GM12864 (cell line): ENCODE data around the gene ISOC2.

Experiments
- DNase-seq: peaks from one replicate; pipeline ENCODE4 v3.0.0-alpha.2; 2011; ENCODE audit warnings: low read depth
- H3K4me3 ChIP-seq: 2 replicates; pipeline ENCODE4 v1.5.1; 2011; ENCODE audit warnings: mild to moderate bottlenecking, low read depth, low read length, control low read depth
- TF ChIP-seq, protein P1 (sequence below): IDR thresholded peaks from 2 replicates; pipeline ENCODE4 v1.5.1; 2011; ENCODE audit warnings: low read depth, mild to moderate bottlenecking, moderate library complexity, low read length, control low read depth, inconsistent platforms; ENCODE audit errors: missing control alignments

The ISOC2 gene

DNA sequence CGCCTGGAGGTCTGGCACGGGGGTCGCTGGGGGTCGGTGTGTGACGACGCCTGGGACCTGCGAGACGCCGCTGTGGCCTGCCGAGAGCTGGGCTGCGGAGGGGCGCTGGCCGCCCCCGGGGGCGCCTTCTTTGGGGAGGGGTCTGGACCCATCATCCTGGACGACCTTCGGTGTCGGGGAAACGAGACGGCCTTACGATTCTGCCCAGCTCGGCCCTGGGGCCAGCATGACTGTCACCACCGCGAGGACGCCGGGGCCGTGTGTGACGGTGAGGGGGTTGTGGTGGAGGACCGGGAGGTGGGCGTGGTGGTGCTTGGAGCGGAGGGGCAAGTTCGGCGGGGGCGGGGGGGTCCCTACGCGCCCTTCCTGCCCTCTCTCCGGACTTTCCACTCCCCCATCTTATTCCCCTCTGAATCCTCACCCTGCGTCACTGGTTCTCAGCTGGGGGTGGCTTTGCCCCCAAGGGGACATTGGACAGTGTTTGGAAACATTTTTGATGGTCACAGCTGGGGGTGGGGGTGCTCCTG lies 32.3 kb upstream of the ISOC2 start:
- no peak overlapping the region for H3K4me3 ChIP-seq
- DNase-seq = no peak

DNA sequence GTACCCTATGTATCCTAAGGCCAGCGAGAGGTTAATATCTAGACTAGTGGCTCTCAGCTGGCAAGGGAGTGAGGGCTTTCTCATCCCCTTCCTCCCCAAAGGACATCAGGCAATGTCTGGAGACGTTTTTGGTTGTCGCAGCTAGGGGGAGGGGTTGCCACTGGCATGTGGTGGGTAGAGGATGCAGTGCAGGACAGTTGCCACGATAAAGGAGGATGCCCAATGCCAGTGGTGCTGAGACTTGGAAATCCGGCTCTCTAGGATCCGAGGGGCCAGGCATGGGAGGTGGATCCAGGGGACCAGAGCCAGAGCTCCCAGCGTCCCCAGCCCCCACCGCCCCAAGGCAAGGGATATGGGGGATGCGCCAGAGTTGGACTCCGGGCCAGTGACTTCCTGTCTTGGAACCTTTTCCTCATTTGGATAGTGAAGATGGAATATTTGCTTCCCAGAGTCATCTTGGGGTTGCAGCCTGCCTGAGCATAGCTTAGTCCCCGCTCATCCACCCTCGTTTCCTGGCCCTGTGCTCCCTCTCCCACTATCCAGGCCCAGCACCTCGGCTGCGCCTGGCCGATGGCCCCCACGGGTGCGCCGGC lies 31.7 kb upstream of the ISOC2 start:
- H3K4me3 ChIP-seq = no peak overlapping the region
- no peak for DNase-seq
- TF ChIP-seq, protein P1, sequence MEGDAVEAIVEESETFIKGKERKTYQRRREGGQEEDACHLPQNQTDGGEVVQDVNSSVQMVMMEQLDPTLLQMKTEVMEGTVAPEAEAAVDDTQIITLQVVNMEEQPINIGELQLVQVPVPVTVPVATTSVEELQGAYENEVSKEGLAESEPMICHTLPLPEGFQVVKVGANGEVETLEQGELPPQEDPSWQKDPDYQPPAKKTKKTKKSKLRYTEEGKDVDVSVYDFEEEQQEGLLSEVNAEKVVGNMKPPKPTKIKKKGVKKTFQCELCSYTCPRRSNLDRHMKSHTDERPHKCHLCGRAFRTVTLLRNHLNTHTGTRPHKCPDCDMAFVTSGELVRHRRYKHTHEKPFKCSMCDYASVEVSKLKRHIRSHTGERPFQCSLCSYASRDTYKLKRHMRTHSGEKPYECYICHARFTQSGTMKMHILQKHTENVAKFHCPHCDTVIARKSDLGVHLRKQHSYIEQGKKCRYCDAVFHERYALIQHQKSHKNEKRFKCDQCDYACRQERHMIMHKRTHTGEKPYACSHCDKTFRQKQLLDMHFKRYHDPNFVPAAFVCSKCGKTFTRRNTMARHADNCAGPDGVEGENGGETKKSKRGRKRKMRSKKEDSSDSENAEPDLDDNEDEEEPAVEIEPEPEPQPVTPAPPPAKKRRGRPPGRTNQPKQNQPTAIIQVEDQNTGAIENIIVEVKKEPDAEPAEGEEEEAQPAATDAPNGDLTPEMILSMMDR = no peak

More for the DNA sequence above, 32.3 kb upstream of the ISOC2 start:
- TF ChIP-seq, protein P1 = no peak

DNA sequence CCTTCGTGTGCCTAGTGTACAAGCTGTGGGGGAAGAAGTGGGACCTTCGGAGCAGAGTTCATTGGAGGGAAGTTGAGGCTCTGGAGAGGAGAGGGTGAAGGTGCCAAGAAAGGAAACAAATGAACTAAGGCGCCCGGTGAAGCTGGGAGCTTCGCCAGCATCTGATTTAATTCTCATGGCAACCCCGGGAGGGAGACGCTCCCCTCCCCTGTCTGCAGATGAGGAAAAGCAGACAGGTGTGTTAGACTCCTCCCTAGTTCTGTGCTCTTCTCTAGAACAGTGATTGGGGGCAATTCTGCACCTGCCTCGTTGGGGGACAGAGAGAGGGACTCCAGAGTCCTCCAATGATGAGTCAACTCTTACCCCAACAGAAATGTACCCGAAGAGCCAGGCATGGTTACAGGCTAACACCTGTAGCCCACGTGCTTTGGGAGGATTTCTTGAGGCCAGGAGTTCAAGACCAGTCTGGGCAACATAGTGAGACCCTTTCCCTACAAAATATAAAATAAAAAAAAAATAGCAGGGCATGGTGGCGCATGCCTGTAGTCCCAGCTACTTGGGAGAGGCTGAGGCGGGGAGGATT lies 31.0 kb upstream of the ISOC2 start:
- H3K4me3 ChIP-seq = no peak overlapping the region
- DNase-seq = no peak
- TF ChIP-seq, protein P1 = no peak

DNA sequence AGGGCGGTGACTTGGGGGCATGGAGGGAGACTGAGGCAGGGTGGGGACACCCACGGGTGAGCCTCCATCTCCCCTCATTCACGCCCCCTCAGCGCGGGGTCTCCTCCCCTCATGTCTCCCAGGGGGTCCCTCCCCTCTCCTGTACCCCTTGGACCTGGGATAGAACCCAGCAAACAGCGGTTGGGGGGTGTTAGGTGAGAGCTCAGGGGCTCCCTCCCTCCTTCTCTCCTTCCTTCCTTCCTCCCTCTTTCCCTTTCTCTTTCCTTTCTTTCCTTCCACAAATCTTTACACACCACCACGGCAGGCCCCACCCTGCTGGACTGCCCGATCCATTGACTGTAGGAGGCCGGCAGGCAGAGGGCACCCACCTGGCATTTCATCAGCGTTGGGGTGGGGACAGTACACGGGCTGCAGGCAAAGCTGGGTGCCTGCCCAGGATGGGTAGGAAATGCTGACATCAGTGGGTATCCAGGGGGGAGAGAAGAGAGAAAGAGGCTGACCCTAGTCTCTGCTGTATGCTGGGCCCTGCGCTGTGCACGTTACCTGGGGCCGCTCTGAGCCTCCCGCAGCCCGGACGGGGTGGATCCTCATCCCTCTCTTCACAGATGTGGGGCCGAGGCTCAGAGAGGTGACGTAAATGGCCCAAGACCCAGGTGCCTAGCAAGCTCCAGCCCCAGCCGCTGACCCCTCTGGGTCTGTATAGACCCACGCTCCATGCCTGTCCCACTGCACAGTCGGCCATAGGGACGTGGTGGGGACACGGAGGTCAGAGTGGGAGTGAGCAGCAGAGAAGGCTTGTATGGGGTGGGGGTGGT lies 30.3 kb upstream of the ISOC2 start:
- H3K4me3 ChIP-seq = no peak overlapping the region
- TF ChIP-seq, protein P1 = no peak
- DNase-seq = no peak

DNA sequence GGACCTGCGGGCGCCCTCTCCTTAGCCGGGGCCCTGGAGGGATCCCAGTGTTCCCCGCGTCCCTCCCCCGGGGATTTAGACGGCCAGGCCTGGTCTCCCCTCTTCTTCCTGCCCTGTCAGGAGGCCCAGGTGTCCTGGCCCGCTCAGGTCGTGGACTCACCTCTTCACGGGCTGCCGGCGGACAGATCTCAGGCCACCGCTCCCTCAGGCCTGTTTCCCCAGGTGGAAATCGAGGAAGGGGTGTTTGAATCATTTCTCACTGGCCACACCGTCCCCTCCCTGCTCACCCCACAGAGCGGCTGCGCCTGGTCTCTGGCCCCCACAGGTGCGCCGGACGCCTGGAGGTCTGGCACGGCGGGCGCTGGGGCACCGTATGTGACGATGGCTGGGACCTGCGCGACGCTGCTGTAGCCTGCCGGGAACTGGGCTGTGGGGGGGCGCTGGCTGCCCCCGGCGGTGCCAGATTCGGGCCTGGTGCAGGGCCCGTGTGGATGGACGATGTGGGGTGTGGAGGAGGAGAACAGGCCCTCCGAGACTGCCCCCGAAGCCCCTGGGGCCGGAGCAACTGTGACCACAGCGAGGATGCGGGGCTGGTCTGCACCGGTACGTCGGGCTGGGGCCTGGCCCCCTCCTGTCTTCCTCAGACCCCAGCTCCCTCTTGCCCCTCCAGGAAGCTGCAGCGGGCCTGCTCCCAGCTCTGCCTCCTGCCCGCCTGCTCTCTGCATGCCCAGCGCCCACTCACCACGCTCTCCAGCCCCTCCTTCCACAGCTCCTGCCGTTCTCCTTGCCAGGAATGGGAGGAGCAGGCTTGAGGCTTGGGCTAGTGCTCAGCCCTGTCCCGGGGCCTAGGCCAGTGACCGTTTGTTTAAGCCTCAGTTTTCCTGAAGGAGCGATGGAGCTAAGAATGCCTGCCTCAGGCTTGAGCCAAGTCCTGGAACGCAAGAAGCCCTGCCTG lies 29.3 kb upstream of the ISOC2 start:
- H3K4me3 ChIP-seq = no peak overlapping the region
- DNase-seq = no peak
- TF ChIP-seq, protein P1 = no peak

GRCh38 chr19:55489711-55490477 lies 28.5 kb upstream of the ISOC2 start:
- no peak for DNase-seq
- no peak overlapping the region for H3K4me3 ChIP-seq
- TF ChIP-seq, protein P1 = no peak
